ENCODE results near the gene GPR37L1.

- TF ChIP-seq EP300 (IDR thresholded peaks at IDR 0.05; ENCODE audit: borderline replicate concordance), result no peak
- no peak for TF ChIP-seq MAX (IDR thresholded peaks at IDR 0.05)
These were observed 12.6 kb downstream of the GPR37L1 start for GRCh38 chr1:202135221-202135721.
